K562 (cell line): ENCODE measurements around the gene TMEM86A. TPM values are rescaled to one million over a fixed set of nuclear protein-coding genes. Genes with fewer than 3 reads are reported as not detected.
A peak's percentile ranks its signal among the peaks of the same experiment; 100 is the strongest.

Experiments
- EHMT2 ChIP-seq: fragments of 450-650 bp; IDR thresholded peaks from 2 replicates; pipeline ENCODE4 v1.6.1; 2018; ENCODE audit warnings: antibody characterized with exemption
- GTF2F1 ChIP-seq: IDR thresholded peaks from 2 replicates; pipeline ENCODE4 v1.6.1; 2011; ENCODE audit warnings: low read depth, low read length, improper control_type of control experiment
- HEY1 ChIP-seq: fragments of 250-450 bp; sonication (Bioruptor Pico); IDR thresholded peaks from 2 replicates; pipeline ENCODE4 v1.5.0; 2020; ENCODE audit warnings: mild to moderate bottlenecking, moderate library complexity, borderline replicate concordance
- MECOM ChIP-seq: fragments of 250-450 bp; sonication (Bioruptor Pico); IDR thresholded peaks from 2 replicates; pipeline ENCODE4 v1.8.0; 2022; ENCODE audit warnings: inconsistent platforms
- NFRKB ChIP-seq: fragments of 450-650 bp; IDR thresholded peaks from 2 replicates; pipeline ENCODE4 v1.6.1; 2016; ENCODE audit warnings: low read depth
- RAD21 ChIP-seq, 2 experiments: fragments of 250-450 bp in 1 of 2; fragments of 450-650 bp in 1 of 2; sonication (Bioruptor Pico) in 1 of 2; formaldehyde crosslinking in 1 of 2; IDR thresholded peaks in 1 of 2; conservative IDR thresholded peaks in 1 of 2; 2 replicates each; pipeline versions ENCODE4 v1.4.0 to v1.8.0; 2020 to 2022; ENCODE audit warnings: mild to moderate bottlenecking in 2 of 2, moderate library complexity in 1 of 2
- RAD51 ChIP-seq: fragments of 450-650 bp; IDR thresholded peaks from 2 replicates; pipeline ENCODE4 v1.7.1; 2016; ENCODE audit warnings: low read depth, mild to moderate bottlenecking, borderline replicate concordance
- SPI1 ChIP-seq: IDR thresholded peaks from 2 replicates; pipeline ENCODE4 v1.6.1; 2011; ENCODE audit warnings: low read depth, low read length, control low read depth, borderline replicate concordance
- ZNF232 ChIP-seq: sonication (generic); formaldehyde crosslinking; IDR thresholded peaks from 2 replicates; pipeline ENCODE4 v1.8.0; 2022; ENCODE audit warnings: mild to moderate bottlenecking, missing genetic modification reagents
- ZNF263 ChIP-seq: sonication (generic); formaldehyde crosslinking; IDR thresholded peaks from 2 replicates; pipeline ENCODE4 v1.8.0; 2022; ENCODE audit warnings: mild to moderate bottlenecking, missing genetic modification reagents, borderline replicate concordance
- ZNF644 ChIP-seq: fragments of 200-800 bp; sonication (Bioruptor generic); IDR thresholded peaks from 2 replicates; pipeline ENCODE4 v1.6.1; 2016; ENCODE audit warnings: low read depth, missing genetic modification characterization, missing compliant biosample characterization
- polyA plus RNA-seq, 8 experiments: library from polyadenylated mRNA; depleted of rRNA in 4 of 8; stranded (reverse) in 5 of 8; unstranded in 3 of 8; fragments of >200 nt; fragmentation: Nextera tagmentation in 2 of 8; fragmentation: Illumina TruSeq in 1 of 8; extraction: Ambion mirVana in 2 of 8; extraction: Trizol in 1 of 8; gene quantifications; 2 replicates each; pipeline versions ENCODE4 v1.2.1 to v1.2.3, GENCODE V29; 2011 to 2014; ENCODE audit warnings: inconsistent platforms in 1 of 8, missing spikeins in 1 of 8
- total RNA-seq, 7 experiments: library from RNA; depleted of rRNA in 6 of 7; stranded (reverse); fragments of >200 nt in 6 of 7; fragmentation: Illumina TruSeq in 2 of 7; extraction: Trizol in 2 of 7; gene quantifications; 2 replicates each; pipeline versions ENCODE4 v1.2.1 to v1.2.3, GENCODE V29; 2011 to 2021; ENCODE audit warnings: low replicate concordance in 1 of 7
- TF ChIP-seq, protein P1 (sequence below): fragments of 250-450 bp; sonication (Bioruptor Pico); IDR thresholded peaks from 2 replicates; pipeline ENCODE4 v1.8.0; 2022; ENCODE audit warnings: moderate library complexity, mild to moderate bottlenecking, inconsistent platforms
- TF ChIP-seq, protein P2 (sequence below): fragments of 450-650 bp; conservative IDR thresholded peaks from 2 replicates; pipeline ENCODE4 v1.6.1; 2016; ENCODE audit warnings: missing genetic modification characterization, low read depth, mild to moderate bottlenecking, missing compliant biosample characterization, moderate library complexity
- TF ChIP-seq, protein P3 (sequence below): fragments of 450-650 bp; IDR thresholded peaks from 2 replicates; pipeline ENCODE4 v1.6.1; 2018; ENCODE audit warnings: mild to moderate bottlenecking, low read depth; ENCODE audit not compliant: partially characterized antibody
- TF ChIP-seq, protein P4 (sequence below): sonication (generic); formaldehyde crosslinking; IDR thresholded peaks from 2 replicates; pipeline ENCODE4 v1.5.0; 2020; ENCODE audit warnings: missing genetic modification reagents
- TF ChIP-seq, protein P5 (sequence below): sonication (generic); formaldehyde crosslinking; IDR thresholded peaks from 2 replicates; pipeline ENCODE4 v1.8.0; 2022; ENCODE audit warnings: missing genetic modification reagents, mild to moderate bottlenecking, borderline replicate concordance
- TF ChIP-seq, protein P6 (sequence below), 2 experiments: fragments of 250-450 bp in 1 of 2; fragments of 450-650 bp in 1 of 2; sonication (Bioruptor Pico) in 1 of 2; IDR thresholded peaks; 2 replicates each; pipeline versions ENCODE4 v1.6.1 to v1.8.0; 2016 to 2021; ENCODE audit warnings: mild to moderate bottlenecking in 2 of 2, moderate library complexity in 2 of 2, missing compliant biosample characterization in 1 of 2, missing genetic modification characterization in 1 of 2

TMEM86A gene
- total and polyA plus RNA-seq, 9 of the 15 experiments (the other 6 are each of a cell fraction or from before 2014, with no cell fraction given): 0.22 to 1.3 (median 0.40) TPM; not detected in 2

DNA sequence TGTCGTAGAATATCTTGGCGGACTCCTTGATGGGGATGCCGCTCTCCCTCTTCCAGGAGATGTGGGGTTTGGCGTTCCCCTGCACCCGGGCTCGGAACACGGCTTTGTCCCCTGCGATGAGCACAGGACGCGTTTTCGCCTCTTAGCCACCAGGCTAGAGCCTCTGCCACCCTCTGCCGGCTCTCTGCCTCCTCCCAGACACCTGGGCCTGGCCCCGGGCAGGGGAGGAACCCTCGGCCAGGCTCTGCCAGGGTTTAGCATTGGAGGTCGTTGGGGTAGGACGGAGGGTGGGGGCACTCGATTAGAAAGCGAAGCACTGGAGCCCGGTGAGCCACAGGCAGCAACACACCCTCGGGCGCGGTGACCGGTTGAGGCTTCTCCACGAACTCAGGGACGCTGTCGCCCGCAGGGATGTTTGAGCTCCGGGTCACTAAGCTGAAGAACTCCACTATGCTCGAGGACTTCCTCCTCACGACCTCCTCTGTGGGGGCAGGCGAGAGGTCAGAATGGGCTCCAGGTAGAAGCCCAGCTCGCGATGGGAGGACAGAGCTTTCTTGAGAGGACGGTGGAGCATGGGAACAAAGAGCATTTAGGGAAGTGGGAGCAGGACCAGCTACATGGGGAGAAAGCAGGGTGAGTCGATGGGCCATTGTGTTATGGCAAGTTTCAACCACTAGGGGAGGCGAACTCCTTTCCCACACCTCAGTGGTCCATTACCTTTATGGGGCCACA is 23.1 kb downstream of the TMEM86A start (continued):
- TF ChIP-seq SPI1 (peak; percentile 86), ZNF232 (no peak), NFRKB (no peak), GTF2F1 (no peak), MECOM (CRISPR knock-in tag) (no peak), EHMT2 (no peak), RAD51 (no peak), RAD21 (CRISPR knock-in tag; conservative IDR thresholded peaks at IDR 0.05 in 1 of 2, IDR thresholded peaks at IDR 0.05 in 1 of 2) (peak in 1 of 2 experiments; percentile 30; a peak in 2 of 4 replicates), HEY1 (CRISPR knock-in tag) (no peak), ZNF263 (peak; percentile 89), ZNF644 (no peak)
- TF ChIP-seq, protein P1, sequence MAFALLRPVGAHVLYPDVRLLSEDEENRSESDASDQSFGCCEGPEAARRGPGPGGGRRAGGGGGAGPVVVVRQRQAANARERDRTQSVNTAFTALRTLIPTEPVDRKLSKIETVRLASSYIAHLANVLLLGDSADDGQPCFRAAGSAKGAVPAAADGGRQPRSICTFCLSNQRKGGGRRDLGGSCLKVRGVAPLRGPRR: no peak
- TF ChIP-seq, protein P2, sequence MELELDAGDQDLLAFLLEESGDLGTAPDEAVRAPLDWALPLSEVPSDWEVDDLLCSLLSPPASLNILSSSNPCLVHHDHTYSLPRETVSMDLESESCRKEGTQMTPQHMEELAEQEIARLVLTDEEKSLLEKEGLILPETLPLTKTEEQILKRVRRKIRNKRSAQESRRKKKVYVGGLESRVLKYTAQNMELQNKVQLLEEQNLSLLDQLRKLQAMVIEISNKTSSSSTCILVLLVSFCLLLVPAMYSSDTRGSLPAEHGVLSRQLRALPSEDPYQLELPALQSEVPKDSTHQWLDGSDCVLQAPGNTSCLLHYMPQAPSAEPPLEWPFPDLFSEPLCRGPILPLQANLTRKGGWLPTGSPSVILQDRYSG (tag): no peak
- TF ChIP-seq, protein P3, sequence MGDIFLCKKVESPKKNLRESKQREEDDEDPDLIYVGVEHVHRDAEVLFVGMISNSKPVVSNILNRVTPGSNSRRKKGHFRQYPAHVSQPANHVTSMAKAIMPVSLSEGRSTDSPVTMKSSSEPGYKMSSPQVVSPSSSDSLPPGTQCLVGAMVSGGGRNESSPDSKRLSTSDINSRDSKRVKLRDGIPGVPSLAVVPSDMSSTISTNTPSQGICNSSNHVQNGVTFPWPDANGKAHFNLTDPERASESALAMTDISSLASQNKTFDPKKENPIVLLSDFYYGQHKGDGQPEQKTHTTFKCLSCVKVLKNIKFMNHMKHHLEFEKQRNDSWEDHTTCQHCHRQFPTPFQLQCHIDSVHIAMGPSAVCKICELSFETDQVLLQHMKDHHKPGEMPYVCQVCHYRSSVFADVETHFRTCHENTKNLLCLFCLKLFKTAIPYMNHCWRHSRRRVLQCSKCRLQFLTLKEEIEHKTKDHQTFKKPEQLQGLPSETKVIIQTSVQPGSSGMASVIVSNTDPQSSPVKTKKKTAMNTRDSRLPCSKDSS: no peak
- TF ChIP-seq, protein P4, sequence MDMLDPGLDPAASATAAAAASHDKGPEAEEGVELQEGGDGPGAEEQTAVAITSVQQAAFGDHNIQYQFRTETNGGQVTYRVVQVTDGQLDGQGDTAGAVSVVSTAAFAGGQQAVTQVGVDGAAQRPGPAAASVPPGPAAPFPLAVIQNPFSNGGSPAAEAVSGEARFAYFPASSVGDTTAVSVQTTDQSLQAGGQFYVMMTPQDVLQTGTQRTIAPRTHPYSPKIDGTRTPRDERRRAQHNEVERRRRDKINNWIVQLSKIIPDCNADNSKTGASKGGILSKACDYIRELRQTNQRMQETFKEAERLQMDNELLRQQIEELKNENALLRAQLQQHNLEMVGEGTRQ (CRISPR knock-in tag): no peak
- TF ChIP-seq, protein P5, sequence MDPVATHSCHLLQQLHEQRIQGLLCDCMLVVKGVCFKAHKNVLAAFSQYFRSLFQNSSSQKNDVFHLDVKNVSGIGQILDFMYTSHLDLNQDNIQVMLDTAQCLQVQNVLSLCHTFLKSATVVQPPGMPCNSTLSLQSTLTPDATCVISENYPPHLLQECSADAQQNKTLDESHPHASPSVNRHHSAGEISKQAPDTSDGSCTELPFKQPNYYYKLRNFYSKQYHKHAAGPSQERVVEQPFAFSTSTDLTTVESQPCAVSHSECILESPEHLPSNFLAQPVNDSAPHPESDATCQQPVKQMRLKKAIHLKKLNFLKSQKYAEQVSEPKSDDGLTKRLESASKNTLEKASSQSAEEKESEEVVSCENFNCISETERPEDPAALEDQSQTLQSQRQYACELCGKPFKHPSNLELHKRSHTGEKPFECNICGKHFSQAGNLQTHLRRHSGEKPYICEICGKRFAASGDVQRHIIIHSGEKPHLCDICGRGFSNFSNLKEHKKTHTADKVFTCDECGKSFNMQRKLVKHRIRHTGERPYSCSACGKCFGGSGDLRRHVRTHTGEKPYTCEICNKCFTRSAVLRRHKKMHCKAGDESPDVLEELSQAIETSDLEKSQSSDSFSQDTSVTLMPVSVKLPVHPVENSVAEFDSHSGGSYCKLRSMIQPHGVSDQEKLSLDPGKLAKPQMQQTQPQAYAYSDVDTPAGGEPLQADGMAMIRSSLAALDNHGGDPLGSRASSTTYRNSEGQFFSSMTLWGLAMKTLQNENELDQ: no peak
- TF ChIP-seq, protein P6, sequence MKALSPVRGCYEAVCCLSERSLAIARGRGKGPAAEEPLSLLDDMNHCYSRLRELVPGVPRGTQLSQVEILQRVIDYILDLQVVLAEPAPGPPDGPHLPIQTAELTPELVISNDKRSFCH (CRISPR knock-in tag; IDR thresholded peaks at IDR 0.05): no peak
- TF ChIP-seq, protein P6 (tag; IDR thresholded peaks at IDR 0.05): no peak
